HUES6 (cell line): Measurements from ENCODE around the gene PHYHD1.

Source experiments
- H3K27ac ChIP-seq: 2 replicates; pipeline ENCODE4 v1.7.0; 2013; ENCODE audit warnings: low read depth, mild to moderate bottlenecking, low read length, inconsistent platforms
- H3K27me3 ChIP-seq: 2 replicates; pipeline ENCODE4 v1.6.1; 2013; ENCODE audit warnings: low read length; ENCODE audit not compliant: control insufficient read depth, insufficient read depth
- H3K36me3 ChIP-seq: 2 replicates; pipeline ENCODE4 v1.6.1; 2013; ENCODE audit warnings: low read length; ENCODE audit not compliant: control insufficient read depth, insufficient read depth
- H3K4me1 ChIP-seq: 2 replicates; pipeline ENCODE4 v1.6.1; 2013; ENCODE audit warnings: low read length; ENCODE audit not compliant: control insufficient read depth, insufficient read depth
- H3K4me3 ChIP-seq: 2 replicates; pipeline ENCODE4 v1.5.1; 2013; ENCODE audit warnings: low read depth, low read length
- H3K9ac ChIP-seq: one replicate; pipeline ENCODE4 v1.6.1; 2013; ENCODE audit warnings: mild to moderate bottlenecking, low read length
- H3K9me3 ChIP-seq: 2 replicates; pipeline ENCODE4 v1.6.1; 2013; ENCODE audit warnings: low read depth, low read length; ENCODE audit not compliant: control insufficient read depth, insufficient read depth

The PHYHD1 gene

DNA sequence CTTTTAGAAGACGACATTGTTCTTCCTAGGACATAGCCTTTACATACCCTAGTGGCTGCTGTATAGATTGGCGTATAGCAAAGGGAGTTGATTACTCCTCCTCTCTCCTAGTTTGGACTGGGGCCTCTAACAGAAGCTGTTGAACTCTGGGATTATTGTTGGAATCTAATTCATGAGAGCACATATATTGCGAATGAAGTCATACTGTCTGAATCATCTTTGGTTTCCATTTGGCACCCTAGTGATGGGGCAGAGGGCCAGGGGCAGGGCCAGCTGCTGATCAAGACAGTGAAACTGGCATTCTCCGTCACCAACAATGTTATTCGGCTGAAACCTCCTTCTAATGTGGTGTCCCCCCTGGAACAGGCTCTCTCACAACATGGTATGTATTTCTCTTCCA lies 67.0 kb downstream of the PHYHD1 start:
- H3K27ac ChIP-seq, result no peak overlapping the region

More for the DNA sequence above, 67.0 kb downstream of the PHYHD1 start:
- Histone ChIP-seq H3K9ac (no peak overlapping the region), H3K9me3 (no peaks in the 10 kb centered on the region), H3K4me1 (no peaks in the 10 kb centered on the region), H3K4me3 (no peak overlapping the region), H3K36me3 (peaks cover 87% of the 10 kb centered on the region), H3K27me3 (no peaks in the 10 kb centered on the region)
